Testis (tissue), 3 donors: Measurements from ENCODE around the gene FXYD3. TPM values are rescaled to one million over a fixed set of nuclear protein-coding genes. Genes with fewer than 3 reads are reported as not detected.

Experiments used
- DNase-seq: peaks from one replicate; pipeline ENCODE4 v3.0.0-alpha.2; 2019
- H3K27ac ChIP-seq, 2 donors: fragments of 200-600 bp; sonication (generic); one replicate each; pipeline ENCODE4 v1.5.1; 2019
- H3K27me3 ChIP-seq: fragments of 200-600 bp; sonication (generic); one replicate; pipeline ENCODE4 v1.5.1; 2019
- H3K36me3 ChIP-seq: fragments of 200-600 bp; sonication (generic); one replicate; pipeline ENCODE4 v1.5.1; 2017; ENCODE audit warnings: low read depth; ENCODE audit errors: missing control alignments
- H3K4me1 ChIP-seq: fragments of 200-600 bp; sonication (generic); one replicate; pipeline ENCODE4 v1.5.1; 2019
- H3K4me3 ChIP-seq, 2 donors: fragments of 200-600 bp; sonication (generic); one replicate each; pipeline ENCODE4 v1.5.1; 2017 to 2019
- H3K9me3 ChIP-seq: fragments of 200-600 bp; sonication (generic); one replicate; pipeline ENCODE4 v1.5.1; 2017
- POLR2A ChIP-seq: fragments of 450-650 bp; IDR thresholded peaks from one replicate; pipeline ENCODE4 v1.6.1; 2017; ENCODE audit warnings: antibody characterized with exemption, mild to moderate bottlenecking, moderate library complexity
- WGBS, 2 donors: methylation state at CpG; one replicate each; pipeline ENCODE4 v1.1.5; 2018; 5-methylcytosine and 5-hydroxymethylcytosine counted together
- intact Hi-C: fragments of 100-400 bp; cut with DNase I; formaldehyde crosslinking; loops from one replicate; pipeline ENCODE4 v1.15.1; 2023; ENCODE audit warnings: low total_unique reads
- polyA plus RNA-seq: library from polyadenylated mRNA; stranded (reverse); fragments of 350-450 nt; fragmentation: Illumina TruSeq; extraction: RNeasy Lipid Tissue Mini Kit (QIAGEN cat#74804); gene quantifications from one replicate; pipeline ENCODE4 v1.2.3, GENCODE V29; 2014; ENCODE audit warnings: low read depth, low replicate concordance; ENCODE audit not compliant: insufficient read depth
- total RNA-seq, 2 donors: library from RNA; depleted of rRNA; stranded (reverse); fragments of >200 nt; gene quantifications; one replicate each; pipeline ENCODE4 v1.2.3, GENCODE V29; 2016
- TF ChIP-seq, protein P1 (sequence below), 3 experiments: fragments of 450-650 bp in 2 of 3; fragments of 200-600 bp in 1 of 3; sonication (generic) in 1 of 3; IDR thresholded peaks; one replicate each; pipeline ENCODE4 v1.5.1; 2016 to 2019; ENCODE audit warnings: antibody characterized with exemption in 3 of 3, mild to moderate bottlenecking in 2 of 3, moderate library complexity in 1 of 3

The FXYD3 gene
- total and polyA plus RNA-seq, 3 donors from 2014 or later = 2.6 TPM; not detected in 2

DNA sequence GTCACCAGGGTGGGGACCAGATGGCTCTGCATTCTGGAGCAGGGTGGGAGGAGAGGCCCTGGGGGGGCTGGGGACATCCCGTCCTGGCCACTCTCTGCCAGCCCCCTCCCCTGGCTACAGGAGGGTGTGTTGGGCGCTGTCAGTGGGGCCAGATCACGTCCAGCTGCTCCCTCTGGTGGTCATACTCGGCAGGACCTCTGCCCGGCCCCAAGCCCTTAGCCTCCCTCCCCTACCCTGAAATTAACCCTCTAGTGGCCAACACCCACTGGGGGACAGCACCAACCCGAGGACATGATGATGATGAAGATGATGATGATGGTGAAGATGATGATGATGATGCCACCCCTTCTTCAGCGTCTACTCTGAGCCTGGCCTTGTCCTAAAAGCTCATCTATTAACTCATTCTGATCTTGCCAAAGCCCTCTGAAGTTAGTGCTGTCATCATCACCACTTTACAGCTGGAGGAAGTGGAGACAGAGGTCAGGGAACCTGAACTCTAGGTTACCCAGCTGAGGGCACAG, 19.8 kb downstream of the FXYD3 start:
- Histone ChIP-seq H3K27ac (peak overlapping the region; percentile 65 to 70), H3K27me3 (no peaks in the 10 kb centered on the region), H3K36me3 (no peaks in the 10 kb centered on the region), H3K4me1 (no peaks in the 10 kb centered on the region), H3K9me3 (no peaks in the 10 kb centered on the region), H3K4me3 (no peak overlapping the region)
- 6 to 9% methylated on average over 2 to 7 of the region's 7 CpGs for WGBS, 2 donors
- DNase-seq = peak; percentile 81
- TF ChIP-seq, protein P1, sequence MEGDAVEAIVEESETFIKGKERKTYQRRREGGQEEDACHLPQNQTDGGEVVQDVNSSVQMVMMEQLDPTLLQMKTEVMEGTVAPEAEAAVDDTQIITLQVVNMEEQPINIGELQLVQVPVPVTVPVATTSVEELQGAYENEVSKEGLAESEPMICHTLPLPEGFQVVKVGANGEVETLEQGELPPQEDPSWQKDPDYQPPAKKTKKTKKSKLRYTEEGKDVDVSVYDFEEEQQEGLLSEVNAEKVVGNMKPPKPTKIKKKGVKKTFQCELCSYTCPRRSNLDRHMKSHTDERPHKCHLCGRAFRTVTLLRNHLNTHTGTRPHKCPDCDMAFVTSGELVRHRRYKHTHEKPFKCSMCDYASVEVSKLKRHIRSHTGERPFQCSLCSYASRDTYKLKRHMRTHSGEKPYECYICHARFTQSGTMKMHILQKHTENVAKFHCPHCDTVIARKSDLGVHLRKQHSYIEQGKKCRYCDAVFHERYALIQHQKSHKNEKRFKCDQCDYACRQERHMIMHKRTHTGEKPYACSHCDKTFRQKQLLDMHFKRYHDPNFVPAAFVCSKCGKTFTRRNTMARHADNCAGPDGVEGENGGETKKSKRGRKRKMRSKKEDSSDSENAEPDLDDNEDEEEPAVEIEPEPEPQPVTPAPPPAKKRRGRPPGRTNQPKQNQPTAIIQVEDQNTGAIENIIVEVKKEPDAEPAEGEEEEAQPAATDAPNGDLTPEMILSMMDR (IDR thresholded peaks at IDR 0.05) = peak; percentile 83 to 87 (median 84)
- TF ChIP-seq POLR2A = no peak
- intact Hi-C loops = no loop called here

DNA sequence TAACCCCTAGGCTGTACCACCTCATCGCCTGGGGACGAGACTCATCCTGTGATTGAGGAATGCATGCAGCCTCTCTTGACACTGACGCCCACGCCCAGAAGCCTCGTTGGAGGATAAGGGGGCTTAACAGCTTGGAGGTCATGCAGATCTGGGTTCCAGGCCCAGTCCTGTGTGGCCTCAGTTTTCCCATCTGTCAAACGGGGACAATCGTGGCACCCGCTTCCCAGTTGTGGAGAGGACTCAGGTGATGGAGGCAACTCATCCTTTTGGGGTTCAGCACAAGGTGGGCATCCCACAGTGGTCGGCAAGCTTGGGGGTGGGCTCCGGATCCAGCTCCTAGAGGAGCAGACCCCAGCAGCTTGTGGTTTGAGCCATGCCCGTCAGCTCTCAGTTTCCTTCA, 20.6 kb downstream of the FXYD3 start:
- H3K4me3 ChIP-seq = no peak overlapping the region
- no peaks in the 10 kb centered on the region for H3K27me3 ChIP-seq
- H3K27ac ChIP-seq = no peak overlapping the region
- intact Hi-C loops = no loop called here
- no peaks in the 10 kb centered on the region for H3K36me3 ChIP-seq
- no peak for DNase-seq
- TF ChIP-seq, protein P1 (IDR thresholded peaks at IDR 0.05) = no peak
- H3K9me3 ChIP-seq = no peaks in the 10 kb centered on the region
- WGBS, 2 donors = 74 to 89% methylated on average over 7 to 11 of the region's 11 CpGs
- no peaks in the 10 kb centered on the region for H3K4me1 ChIP-seq

DNA sequence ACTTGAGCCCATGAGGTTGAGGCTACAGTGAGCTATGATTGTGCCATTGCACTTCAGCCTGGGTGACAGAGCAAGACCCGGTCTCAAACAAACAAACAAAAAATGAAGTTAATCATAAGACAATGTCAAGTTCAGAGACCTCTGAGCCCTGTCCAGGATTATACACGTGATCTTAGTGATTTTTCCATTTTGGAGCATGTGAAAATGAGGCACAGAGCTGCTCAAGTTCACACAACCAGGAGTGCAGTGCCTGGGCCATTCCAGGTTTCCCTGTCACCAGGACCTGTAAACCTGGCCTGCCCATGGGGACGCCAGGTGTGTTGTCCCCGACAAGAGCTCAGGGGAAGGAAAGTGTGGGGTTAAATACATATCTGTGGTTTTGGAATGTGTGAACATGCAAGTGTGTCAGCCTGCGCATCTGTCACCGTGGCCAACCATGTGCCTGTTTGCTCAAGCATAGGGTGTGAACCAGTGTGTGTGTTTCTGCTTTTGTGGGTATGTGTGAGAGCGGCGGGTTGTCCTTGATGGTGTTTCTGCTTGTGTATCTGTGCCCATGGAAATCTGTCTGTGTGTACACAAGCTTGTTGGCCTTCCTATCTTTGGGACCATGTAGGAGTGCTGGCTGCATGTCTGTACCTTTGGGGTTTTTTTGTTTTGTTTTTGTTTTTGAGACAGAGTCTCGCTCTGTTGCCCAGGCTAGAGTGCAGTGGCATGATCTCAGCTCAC, 21.5 kb downstream of the FXYD3 start:
- H3K4me3 ChIP-seq = no peak overlapping the region
- no peak for DNase-seq
- H3K9me3 ChIP-seq = no peaks in the 10 kb centered on the region
- no peaks in the 10 kb centered on the region for H3K36me3 ChIP-seq
- H3K27ac ChIP-seq = no peak overlapping the region
- intact Hi-C loops = no loop called here
- WGBS, 2 donors = 76 to 82% methylated on average over 9 of the region's 9 CpGs
- no peaks in the 10 kb centered on the region for H3K27me3 ChIP-seq
- H3K4me1 ChIP-seq = peaks cover 8% of the 10 kb centered on the region
- TF ChIP-seq POLR2A = no peak
- TF ChIP-seq, protein P1 (IDR thresholded peaks at IDR 0.05) = no peak

DNA sequence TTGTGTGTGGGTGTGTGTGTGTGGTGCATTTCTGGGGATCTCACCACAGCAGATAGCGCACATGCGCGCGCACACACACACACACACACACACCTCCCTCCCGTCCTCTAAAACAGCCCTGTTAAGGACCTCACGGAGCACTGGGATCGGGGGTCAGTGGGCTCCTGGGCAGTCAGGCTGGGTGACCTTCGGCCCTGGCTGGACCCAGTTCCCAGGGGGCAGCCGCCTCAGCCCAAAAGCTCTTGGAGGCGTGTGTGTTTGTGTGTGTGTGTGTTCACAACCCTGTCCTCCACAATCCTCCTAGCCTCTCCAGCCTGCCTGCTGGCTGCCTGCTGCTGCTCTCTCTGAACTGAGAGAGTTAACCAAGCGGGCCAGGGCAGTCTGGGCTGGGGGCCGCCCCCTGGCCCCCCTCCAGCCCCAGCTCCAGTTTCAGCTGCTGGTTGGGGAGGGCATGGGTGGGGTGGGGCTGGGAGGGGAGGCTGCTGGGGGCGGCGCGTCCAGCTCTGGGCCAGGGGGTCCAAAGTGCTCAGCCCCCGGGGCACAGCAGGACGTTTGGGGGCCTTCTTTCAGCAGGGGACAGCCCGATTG, 22.8 kb downstream of the FXYD3 start, which contains the start of gene FXYD1:
Gene FXYD1 (plus strand): TSS at position 520 of the 588 bp plus-strand sequence. CDS start 1,256 bp downstream, outside the sequence.
- H3K27me3 ChIP-seq = no peaks in the 10 kb centered on the region
- H3K9me3 ChIP-seq = no peaks in the 10 kb centered on the region
- no peaks in the 10 kb centered on the region for H3K36me3 ChIP-seq
- H3K27ac ChIP-seq = peak within 1 kb of the TSS; percentile 57 to 79
- no peak for DNase-seq
- H3K4me3 ChIP-seq = peak within 1 kb of the TSS; percentile 31 to 50
- TF ChIP-seq POLR2A = no peak
- TF ChIP-seq, protein P1 (IDR thresholded peaks at IDR 0.05) = no peak
- intact Hi-C loops = no loop called here
- H3K4me1 ChIP-seq = peaks cover 14% of the 10 kb centered on the region
- WGBS, 2 donors = 68 to 81% methylated on average over 9 to 14 of the region's 18 CpGs
